SK-N-MC (cell line): Measurements from ENCODE around the gene SMAD6.

Source experiments
- EZH2 ChIP-seq: fragments of 200-600 bp; sonication (generic); IDR thresholded peaks from one replicate; pipeline ENCODE4 v1.6.1; 2017; ENCODE audit warnings: antibody characterized with exemption
- FOXP2 ChIP-seq: optimal IDR thresholded peaks from 2 replicates; pipeline ENCODE3; 2011; ENCODE audit warnings: mild to moderate bottlenecking, moderate library complexity; ENCODE audit not compliant: insufficient read depth; ENCODE audit errors: extremely low read length, control extremely low read depth
- POLR2AphosphoS5 ChIP-seq: IDR thresholded peaks from 2 replicates; pipeline ENCODE4 v1.6.1; 2012; ENCODE audit warnings: mild to moderate bottlenecking, low read depth, low read length, borderline replicate concordance

- TF ChIP-seq EZH2 (no peak), POLR2AphosphoS5 (no peak), FOXP2 (no peak)
Measured at GRCh38 chr15:66786222-66786621, 84.2 kb downstream of the SMAD6 start.
